NK-92 (cell line): Measurements from ENCODE around the gene GPR3.
"Not testable (repeated sequence)": the region's sequence is repeated elsewhere in the genome, so short reads cannot be mapped to it uniquely, and the experiment has no call there.

Source experiments
- DNase-seq: peaks from one replicate; lab custom pipeline; 2025; ENCODE audit not compliant: unreplicated experiment; lab: John Stamatoyannopoulos, UW

GPR3 gene

DNA sequence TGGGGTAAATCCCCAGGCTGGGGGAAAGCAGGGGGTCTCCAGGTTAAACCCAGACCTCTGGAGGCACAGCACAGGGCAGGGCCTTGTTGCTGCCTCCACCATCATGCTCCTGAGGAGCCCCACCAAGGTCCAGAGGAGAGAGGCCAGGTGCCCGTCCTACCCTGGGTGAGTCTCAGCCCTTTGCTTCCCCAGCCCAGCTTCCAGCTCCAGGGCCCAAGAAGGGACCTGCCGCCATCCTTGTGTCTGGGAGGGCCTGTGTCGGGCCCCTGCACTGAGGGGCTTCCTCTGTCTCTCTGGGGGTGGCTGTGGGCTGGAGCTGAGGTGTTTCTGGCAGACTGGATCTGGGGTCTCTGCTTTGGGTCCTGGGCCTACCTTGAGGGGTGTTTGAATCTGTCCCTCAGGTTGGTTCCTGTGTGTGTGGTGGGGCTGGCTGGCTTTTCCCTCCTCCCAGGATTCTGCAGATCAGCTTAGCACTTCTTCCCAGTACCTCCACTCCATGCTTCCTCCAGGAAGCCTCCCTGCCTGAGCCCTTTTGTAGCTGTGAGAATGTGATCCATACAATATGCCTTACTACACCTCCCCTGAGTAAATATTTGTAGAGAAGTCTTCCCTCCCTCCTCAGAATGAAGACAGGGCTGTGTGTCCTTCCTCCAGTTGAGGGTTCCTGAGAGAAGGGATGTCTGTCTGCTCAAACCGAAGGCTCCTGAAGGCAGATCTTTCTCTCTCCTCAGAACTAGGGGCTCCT lies 6.2 kb downstream of the GPR3 start:
- no peak for DNase-seq

GRCh38 chr1:27399251-27400025 lies 7.0 kb downstream of the GPR3 start:
- no peak for DNase-seq

- DNase-seq: no peak
These were observed 7.9 kb downstream of the GPR3 start for GRCh38 chr1:27400082-27400962.

- DNase-seq: no peak
These were observed 8.5 kb downstream of the GPR3 start for GRCh38 chr1:27400963-27401341.

- no peak for DNase-seq
These were observed 9.9 kb downstream of the GPR3 start for GRCh38 chr1:27402349-27402754.

DNA sequence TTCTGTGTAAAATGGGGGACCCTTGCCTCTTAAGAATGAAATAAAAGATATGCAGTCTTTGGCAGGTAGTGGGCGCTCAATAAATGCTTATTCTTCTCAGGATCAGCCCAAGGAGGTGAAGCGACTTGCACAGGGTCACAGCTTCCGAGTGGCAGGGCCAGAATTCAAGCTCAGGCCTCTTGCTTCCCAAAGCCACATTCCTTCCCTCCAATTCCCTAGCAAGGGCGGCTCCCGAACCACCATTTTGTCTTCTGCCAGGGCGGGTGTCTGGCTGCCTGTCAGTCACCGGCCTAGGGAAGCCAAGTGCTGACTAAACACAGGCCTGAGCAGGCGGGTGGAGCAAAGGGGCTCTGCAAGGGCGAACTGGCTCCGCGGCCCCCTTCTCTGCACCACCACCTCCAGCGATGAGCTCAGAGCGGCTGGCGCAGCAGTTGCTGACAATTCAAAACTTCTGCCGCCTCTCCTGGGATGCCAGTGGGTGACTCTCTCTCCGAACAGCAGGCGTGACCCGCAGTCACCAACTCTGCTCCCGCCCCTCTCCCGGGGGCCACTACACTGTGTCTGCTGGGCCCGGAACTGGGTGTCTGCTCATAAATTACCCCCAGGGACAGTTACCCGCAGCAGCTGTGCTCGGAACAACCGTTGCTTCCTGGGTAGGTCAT lies 10.8 kb downstream of the GPR3 start:
- DNase-seq: no peak

DNA sequence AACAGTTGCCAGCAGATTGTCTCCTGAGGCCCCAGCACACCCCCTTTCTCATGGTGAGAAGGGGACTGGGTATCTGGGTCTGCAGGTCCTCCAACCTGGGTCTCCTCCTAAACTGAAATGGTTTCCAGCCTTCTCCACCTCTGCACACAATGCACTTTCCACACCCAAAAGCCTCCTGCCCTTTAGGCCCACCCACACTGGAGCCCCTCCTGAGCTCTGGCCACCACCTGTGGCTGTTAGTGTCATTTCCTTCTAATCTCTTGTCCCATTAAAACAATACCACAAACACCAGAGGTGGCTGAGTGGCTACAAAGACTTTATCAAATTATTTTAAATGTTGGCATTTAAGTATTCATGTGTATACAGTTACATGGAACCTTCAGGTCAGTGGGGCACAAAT lies 11.5 kb downstream of the GPR3 start:
- no peak for DNase-seq

GRCh38 chr1:27405074-27405473 lies 12.7 kb downstream of the GPR3 start:
- DNase-seq: no peak

GRCh38 chr1:27405598-27406361 lies 13.4 kb downstream of the GPR3 start:
- not testable (repeated sequence) for DNase-seq

DNA sequence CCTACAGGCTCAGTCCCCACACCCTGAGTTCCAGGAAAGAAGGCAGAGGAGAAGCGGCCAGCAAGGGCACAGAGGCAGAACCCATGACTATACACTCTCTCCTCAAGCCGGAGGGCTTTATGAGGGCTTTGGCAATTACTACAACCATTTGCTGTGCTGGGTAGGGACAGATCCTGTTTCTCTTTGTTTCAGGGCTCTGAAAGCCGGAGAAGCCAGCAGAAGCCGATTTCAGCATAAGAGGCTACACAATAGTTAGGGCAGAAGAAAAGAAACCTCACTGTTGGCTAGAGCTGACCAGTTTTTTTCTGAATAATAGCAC lies 13.9 kb downstream of the GPR3 start:
- DNase-seq: no peak

- DNase-seq: not testable (repeated sequence)
These were observed 14.4 kb downstream of the GPR3 start for GRCh38 chr1:27406791-27407190.

DNA sequence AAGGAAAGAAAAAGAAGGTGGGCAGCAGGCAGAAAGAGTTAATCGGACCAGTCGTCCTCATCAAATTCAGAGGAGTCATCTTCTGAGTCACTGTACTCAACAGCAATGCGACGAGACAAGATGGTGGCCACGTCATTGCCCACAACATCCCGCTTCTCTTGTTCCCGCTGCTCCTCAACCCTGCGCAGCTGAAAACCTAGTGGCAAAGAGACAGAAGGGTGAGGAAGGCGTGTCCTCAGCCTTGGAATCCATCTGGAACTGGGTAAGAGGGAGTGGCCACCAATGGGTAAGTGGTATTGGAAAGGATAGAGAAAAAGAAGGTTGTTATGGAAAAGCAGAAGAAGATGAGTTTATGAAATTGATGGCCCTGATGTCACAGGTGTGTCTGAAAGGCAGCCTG lies 15.7 kb downstream of the GPR3 start:
- DNase-seq: no peak

DNA sequence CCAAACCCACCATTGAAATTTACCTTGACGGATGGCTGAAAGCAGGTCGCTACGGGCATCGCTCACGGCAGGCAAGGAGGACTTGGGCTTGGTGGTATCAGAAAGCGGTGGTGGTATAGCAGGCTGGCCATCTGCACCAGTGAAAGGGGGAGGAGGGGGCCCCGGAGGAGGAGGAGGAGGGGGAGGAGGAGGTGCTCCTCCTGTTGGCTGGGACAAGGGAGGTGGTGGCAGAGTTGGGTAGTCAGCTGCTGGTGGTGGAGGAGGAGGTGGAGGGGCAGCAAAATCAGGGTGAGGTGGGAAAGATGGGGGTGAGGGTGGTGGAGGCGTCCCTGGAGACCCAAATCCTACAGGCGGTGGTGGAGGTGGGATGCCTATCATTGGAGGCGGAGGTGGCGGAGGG lies 17.2 kb downstream of the GPR3 start:
- no peak for DNase-seq

GRCh38 chr1:27410709-27411108 lies 18.3 kb downstream of the GPR3 start:
- no peak for DNase-seq

- DNase-seq: no peak
These were observed 20.1 kb downstream of the GPR3 start for GRCh38 chr1:27412502-27412901.

- no peak for DNase-seq
These were observed 20.6 kb downstream of the GPR3 start for GRCh38 chr1:27413004-27413403.

DNA sequence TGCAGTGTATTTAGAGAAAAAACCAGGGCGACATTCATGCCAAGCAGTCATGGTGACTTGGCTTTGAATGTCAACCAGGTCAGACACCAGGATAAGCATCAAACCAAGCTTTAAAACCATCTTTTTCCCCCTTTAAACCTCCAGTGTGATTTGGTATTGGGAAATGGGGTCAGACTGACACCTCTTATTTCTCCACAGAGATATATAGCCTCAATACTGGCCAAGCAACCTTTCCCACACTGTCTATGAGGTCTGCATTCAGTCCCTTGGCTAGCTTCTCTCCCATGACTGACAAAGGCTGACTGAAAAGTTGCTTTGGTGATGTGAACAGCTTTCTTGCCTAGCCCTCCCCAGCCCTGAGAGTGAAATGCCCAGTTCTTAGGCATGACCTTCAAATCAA lies 21.7 kb downstream of the GPR3 start:
- no peak for DNase-seq

GRCh38 chr1:27416387-27417111 lies 24.1 kb downstream of the GPR3 start:
- DNase-seq: no peak

GRCh38 chr1:27417713-27418112 lies 25.3 kb downstream of the GPR3 start:
- DNase-seq: no peak
